Measurements from ENCODE around the gene UBE3C. TPM values are rescaled to one million over a fixed set of nuclear protein-coding genes. Genes with fewer than 3 reads are reported as not detected.
"Not testable (repeated sequence)": the region's sequence is repeated elsewhere in the genome, so short reads cannot be mapped to it uniquely, and the experiment has no call there.

Gene UBE3C
- total and polyA plus RNA-seq, 4 donors: 12.7 to 91.8 (median 46.1) TPM

GRCh38 chr7:157153260-157153659 lies 14.5 kb downstream of the UBE3C start:
- no peaks in the 10 kb centered on the region for H3K27me3 ChIP-seq (ENCODE audit: control insufficient read depth in 3 of 3, insufficient read depth in 3 of 3, low read length in 2 of 3)
- H3K9me3 ChIP-seq (ENCODE audit: control insufficient read depth in 4 of 4, insufficient read depth in 3 of 4, low read length in 3 of 4): no peaks in the 10 kb centered on the region
- H3K9ac ChIP-seq (ENCODE audit: insufficient read depth in 1 of 2, low read length in 2 of 2): no peak overlapping the region
- H3K4me1 ChIP-seq (ENCODE audit: control insufficient read depth in 5 of 5, insufficient read depth in 5 of 5, low read length in 5 of 5): peaks cover 0 to 10% (median 9%) of the 10 kb centered on the region in 5 donors
- no peak overlapping the region for H3K4me3 ChIP-seq
- TF ChIP-seq CTCF (IDR thresholded peaks at IDR 0.05; ENCODE audit: control extremely low read depth, extremely low read depth): no peak
- H3K36me3 ChIP-seq (ENCODE audit: control insufficient read depth in 4 of 4, insufficient read depth in 4 of 4, low read length in 4 of 4): peaks cover 0 to 5% (median under 1%) of the 10 kb centered on the region in 4 donors
- ATAC-seq (ENCODE audit: insufficient read depth, low FRiP score): no peak
- no peak for DNase-seq
- no peak overlapping the region for H3K27ac ChIP-seq (ENCODE audit: low read depth in 1 of 2, low read length in 1 of 2)
- 79 to 87% methylated on average over 8 of the region's 8 CpGs for WGBS, 2 donors

DNA sequence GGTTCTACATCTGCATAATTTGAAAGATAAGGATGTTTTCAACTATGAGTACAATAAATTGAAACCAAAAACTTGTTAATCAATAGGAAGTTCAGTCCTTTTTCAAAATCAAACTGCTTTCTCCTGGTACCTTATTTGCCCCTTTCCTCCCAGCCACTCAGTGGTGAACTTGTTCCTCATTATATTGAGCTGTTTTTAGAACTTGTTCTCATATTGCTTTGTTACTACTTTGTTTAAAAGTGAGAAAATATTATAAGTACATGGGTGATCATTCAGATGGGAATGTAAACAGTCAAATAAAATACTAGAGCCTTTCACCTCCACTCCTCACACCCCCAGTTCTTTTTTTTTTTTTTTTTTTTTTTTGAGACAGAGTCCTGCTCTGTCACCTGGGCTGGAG lies 17.2 kb downstream of the UBE3C start:
- Histone ChIP-seq H3K27ac (ENCODE audit: low read depth in 1 of 2, low read length in 1 of 2) (no peak overlapping the region), H3K4me1 (ENCODE audit: control insufficient read depth in 5 of 5, insufficient read depth in 5 of 5, low read length in 5 of 5) (peaks cover 0 to 14% (median 3%) of the 10 kb centered on the region in 5 donors), H3K9me3 (ENCODE audit: control insufficient read depth in 4 of 4, insufficient read depth in 3 of 4, low read length in 3 of 4) (no peaks in the 10 kb centered on the region), H3K27me3 (ENCODE audit: control insufficient read depth in 3 of 3, insufficient read depth in 3 of 3, low read length in 2 of 3) (no peaks in the 10 kb centered on the region), H3K4me3 (no peak overlapping the region), H3K9ac (ENCODE audit: insufficient read depth in 1 of 2, low read length in 2 of 2) (no peak overlapping the region), H3K36me3 (ENCODE audit: control insufficient read depth in 4 of 4, insufficient read depth in 4 of 4, low read length in 4 of 4) (peaks cover 0 to 5% (median under 1%) of the 10 kb centered on the region in 4 donors)
- no peak for DNase-seq
- no peak for TF ChIP-seq CTCF (IDR thresholded peaks at IDR 0.05; ENCODE audit: control extremely low read depth, extremely low read depth)
- ATAC-seq (ENCODE audit: insufficient read depth, low FRiP score): no peak

DNA sequence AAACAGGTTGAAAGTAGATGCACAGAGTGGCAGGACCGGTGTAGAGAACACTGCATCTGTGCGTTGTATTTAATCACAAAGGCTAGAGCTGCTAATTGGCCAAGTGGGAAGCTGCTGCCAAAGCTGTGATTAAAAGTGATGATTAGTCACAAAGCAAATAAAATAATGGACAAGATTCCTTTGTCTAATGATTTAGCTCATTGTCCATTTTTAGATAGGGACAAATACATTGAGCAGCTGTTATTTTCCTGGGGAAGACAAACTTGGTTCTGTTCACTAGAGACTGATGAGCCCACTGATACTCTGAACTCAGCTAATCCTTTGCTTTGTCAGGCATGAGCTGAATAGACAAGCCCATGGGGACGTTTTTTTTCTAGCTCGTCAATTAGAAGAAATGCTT lies 19.7 kb downstream of the UBE3C start:
- H3K36me3 ChIP-seq (ENCODE audit: control insufficient read depth in 4 of 4, insufficient read depth in 4 of 4, low read length in 4 of 4): no peaks in the 10 kb centered on the region
- H3K4me1 ChIP-seq (ENCODE audit: control insufficient read depth in 5 of 5, insufficient read depth in 5 of 5, low read length in 5 of 5): peaks cover 0 to 12% (median 0%) of the 10 kb centered on the region in 5 donors
- no peak for ATAC-seq (ENCODE audit: insufficient read depth, low FRiP score)
- H3K9me3 ChIP-seq (ENCODE audit: control insufficient read depth in 4 of 4, insufficient read depth in 3 of 4, low read length in 3 of 4): no peaks in the 10 kb centered on the region
- H3K4me3 ChIP-seq: no peak overlapping the region
- TF ChIP-seq CTCF (IDR thresholded peaks at IDR 0.05; ENCODE audit: control extremely low read depth, extremely low read depth): no peak
- H3K9ac ChIP-seq (ENCODE audit: insufficient read depth in 1 of 2, low read length in 2 of 2): no peak overlapping the region
- no peak for DNase-seq
- WGBS, 2 donors: 69 to 81% methylated on average over 4 of the region's 4 CpGs
- H3K27me3 ChIP-seq (ENCODE audit: control insufficient read depth in 3 of 3, insufficient read depth in 3 of 3, low read length in 2 of 3): no peaks in the 10 kb centered on the region
- no peak overlapping the region for H3K27ac ChIP-seq (ENCODE audit: low read depth in 1 of 2, low read length in 1 of 2)

DNA sequence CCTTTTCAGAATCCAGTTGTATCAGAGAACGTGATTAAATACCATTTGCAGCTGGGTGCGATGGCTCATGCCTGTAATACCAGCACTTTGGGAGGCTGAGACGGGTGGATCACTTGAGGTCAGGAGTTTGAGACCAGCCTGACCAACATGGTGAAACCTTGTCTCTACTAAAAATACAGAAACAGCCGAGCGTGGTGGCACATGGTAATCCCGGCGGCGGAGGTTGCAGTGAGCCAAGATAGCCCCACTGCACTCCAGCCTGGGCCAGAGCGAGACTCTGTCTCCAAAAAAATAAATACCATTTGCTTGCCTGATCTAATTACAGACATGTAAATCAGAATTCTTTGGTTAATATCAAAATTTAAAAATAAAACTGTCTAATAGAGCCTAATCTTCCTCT lies 20.8 kb downstream of the UBE3C start:
- peaks cover 0 to 12% (median 0%) of the 10 kb centered on the region in 5 donors for H3K4me1 ChIP-seq (ENCODE audit: control insufficient read depth in 5 of 5, insufficient read depth in 5 of 5, low read length in 5 of 5)
- not testable (repeated sequence) for H3K4me3 ChIP-seq; H3K27me3 ChIP-seq (ENCODE audit: control insufficient read depth in 3 of 3, insufficient read depth in 3 of 3, low read length in 2 of 3); H3K9ac ChIP-seq (ENCODE audit: insufficient read depth in 1 of 2, low read length in 2 of 2); DNase-seq; H3K27ac ChIP-seq (ENCODE audit: low read depth in 1 of 2, low read length in 1 of 2); H3K9me3 ChIP-seq (ENCODE audit: control insufficient read depth in 4 of 4, insufficient read depth in 3 of 4, low read length in 3 of 4); H3K36me3 ChIP-seq (ENCODE audit: control insufficient read depth in 4 of 4, insufficient read depth in 4 of 4, low read length in 4 of 4); ATAC-seq (ENCODE audit: insufficient read depth, low FRiP score)
- WGBS, 2 donors: 89 to 97% methylated on average over 9 of the region's 9 CpGs

Measured in lung (tissue), 12 donors.